ENCODE data around the gene DNAJC6.

GRCh38 chr1:65330021-65330420, 20.7 kb downstream of the DNAJC6 start:
- TF ChIP-seq CTCF (IDR thresholded peaks at IDR 0.05; ENCODE audit: insufficient read depth, low read length, poor library complexity, severe bottlenecking) (no peak), EZH2phosphoT487 (conservative IDR thresholded peaks at IDR 0.05; ENCODE audit: low read length) (no peak)
